Psoas muscle (tissue), 8 donors: Measurements from ENCODE around the gene CARHSP1. TPM values are rescaled to one million over a fixed set of nuclear protein-coding genes. Genes with fewer than 3 reads are reported as not detected.

ENCODE experiments used
- ATAC-seq, 4 donors: fragments of 200-7000 bp; cut with Tn5 transposase; one replicate each; pipeline ENCODE4 v1.9.1; 2020; ENCODE audit warnings: moderate library complexity in 3 of 4, mild to moderate bottlenecking in 2 of 4
- DNase-seq, 2 donors: peaks; one replicate each; pipeline ENCODE4 v3.0.0-alpha.2; 2020
- H3K27ac ChIP-seq: fragments of 200-600 bp; one replicate; pipeline ENCODE4 v1.8.0; 2022
- H3K27me3 ChIP-seq, 3 donors: fragments of 200-600 bp in 1 of 3; one replicate each; pipeline versions ENCODE4 v1.6.1 to v1.8.0; 2013 to 2022; ENCODE audit warnings: low read length in 2 of 3, mild to moderate bottlenecking in 2 of 3, moderate library complexity in 1 of 3; ENCODE audit not compliant: insufficient read depth in 3 of 3
- H3K36me3 ChIP-seq, 2 donors: fragments of 200-600 bp in 1 of 2; one replicate each; pipeline versions ENCODE4 v1.6.1 to v1.8.0; 2013 to 2022; ENCODE audit warnings: low read depth in 1 of 2, mild to moderate bottlenecking in 1 of 2, moderate library complexity in 1 of 2; ENCODE audit not compliant: insufficient read depth in 1 of 2
- H3K4me1 ChIP-seq: fragments of 200-600 bp; one replicate; pipeline ENCODE4 v1.8.0; 2022
- H3K4me3 ChIP-seq: fragments of 200-600 bp; one replicate; pipeline ENCODE4 v1.8.0; 2022; ENCODE audit warnings: mild to moderate bottlenecking
- H3K9me3 ChIP-seq: fragments of 200-600 bp; one replicate; pipeline ENCODE4 v1.8.0; 2022
- WGBS, 3 donors: extraction: QIAGEN DNeasy Blood & Tissue Kit; methylation state at CpG; one replicate each; pipeline versions ENCODE4 v1.1.6 to v1.1.7; 2013; 5-methylcytosine and 5-hydroxymethylcytosine counted together
- intact Hi-C, 2 donors: fragments of 100-400 bp; cut with DNase I; formaldehyde crosslinking; loops; one replicate each; pipeline versions ENCODE4 v1.11.0 to v1.14.2; 2022
- polyA plus RNA-seq, 3 donors: library from polyadenylated mRNA; stranded (reverse); fragments of 200-250 nt; gene quantifications; one replicate each; pipeline ENCODE4 v1.2.3, GENCODE V29; 2013
- total RNA-seq, 4 donors: library from RNA; stranded (reverse); fragmentation: NEBNext Ultra II Directional in 2 of 4; extraction: Animal tissue kit (Norgen Biotek cat#: 25700) in 2 of 4; gene quantifications; one replicate each; pipeline versions ENCODE4 v1.2.1 to v1.2.4, GENCODE V29; 2021 to 2023
- TF ChIP-seq, protein P1 (sequence below): fragments of 200-600 bp; IDR thresholded peaks from one replicate; pipeline ENCODE4 v1.8.0; 2022; ENCODE audit warnings: antibody characterized with exemption
- donor health status: healthy with polysubstance abuse.
- donor health status: DM: no; HTN: no; CAD: no; lungs with moderate emphysema.
- donor health status: Bipolar disorder and iron deficiency.
- donor health status: healthy.
- donor health status: DM: yes; HTN: yes; CAD: no.
- donor health status: DM: no; HTN: no; CAD: no.
- donor health status: DM: no; HTN: no; CAD: no.
- donor health status: DM: yes; HTN: yes; CAD: no.

The CARHSP1 gene
- total and polyA plus RNA-seq, 7 donors: 9.8 to 23.0 (median 16.6) TPM

DNA sequence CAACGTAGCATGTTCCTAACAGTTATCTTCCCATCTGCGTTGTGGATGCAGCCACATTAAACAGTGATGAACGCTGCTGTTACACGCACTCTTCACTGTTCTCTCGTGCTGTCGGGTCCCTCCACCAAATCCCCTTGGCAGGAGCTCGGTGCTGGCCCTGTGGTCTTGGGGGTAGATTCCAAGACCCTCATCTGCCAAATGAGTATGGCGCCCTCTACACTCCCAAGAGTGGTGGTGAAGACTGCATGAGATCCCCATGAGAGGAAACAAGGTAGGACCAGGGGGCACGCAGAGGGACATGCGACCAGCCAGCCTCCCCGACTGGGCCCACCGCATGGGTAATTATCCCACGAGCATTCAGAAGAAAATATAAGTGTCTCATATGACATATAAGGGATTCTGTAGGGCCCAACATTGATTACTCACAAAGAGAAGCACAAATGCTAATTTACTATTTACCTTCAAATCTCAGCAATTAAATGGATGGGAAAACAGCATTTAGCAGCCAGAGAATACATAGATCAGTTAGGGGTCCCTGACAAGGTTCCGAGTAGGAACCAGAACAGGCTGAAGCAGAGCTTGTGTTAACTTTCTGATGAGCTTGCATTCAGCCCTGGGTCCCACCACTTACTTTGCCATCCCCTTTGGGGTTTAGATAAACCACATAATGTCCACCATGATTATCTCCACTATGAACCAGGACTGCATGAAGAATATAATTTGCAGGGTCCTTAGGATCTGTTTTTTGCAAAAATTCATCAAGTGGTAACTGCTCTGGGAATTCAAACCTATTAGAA, 37.2 kb upstream of the CARHSP1 start:
- WGBS, 3 donors: 79 to 87% (median 81%) methylated on average over 14 of the region's 14 CpGs
- H3K27me3 ChIP-seq: no peaks in the 10 kb centered on the region
- intact Hi-C loops: no loop called here
- H3K27ac ChIP-seq: no peak overlapping the region
- H3K36me3 ChIP-seq: peaks cover 20 to 100% of the 10 kb centered on the region in 2 donors
- H3K4me3 ChIP-seq: no peak overlapping the region
- TF ChIP-seq, protein P1, sequence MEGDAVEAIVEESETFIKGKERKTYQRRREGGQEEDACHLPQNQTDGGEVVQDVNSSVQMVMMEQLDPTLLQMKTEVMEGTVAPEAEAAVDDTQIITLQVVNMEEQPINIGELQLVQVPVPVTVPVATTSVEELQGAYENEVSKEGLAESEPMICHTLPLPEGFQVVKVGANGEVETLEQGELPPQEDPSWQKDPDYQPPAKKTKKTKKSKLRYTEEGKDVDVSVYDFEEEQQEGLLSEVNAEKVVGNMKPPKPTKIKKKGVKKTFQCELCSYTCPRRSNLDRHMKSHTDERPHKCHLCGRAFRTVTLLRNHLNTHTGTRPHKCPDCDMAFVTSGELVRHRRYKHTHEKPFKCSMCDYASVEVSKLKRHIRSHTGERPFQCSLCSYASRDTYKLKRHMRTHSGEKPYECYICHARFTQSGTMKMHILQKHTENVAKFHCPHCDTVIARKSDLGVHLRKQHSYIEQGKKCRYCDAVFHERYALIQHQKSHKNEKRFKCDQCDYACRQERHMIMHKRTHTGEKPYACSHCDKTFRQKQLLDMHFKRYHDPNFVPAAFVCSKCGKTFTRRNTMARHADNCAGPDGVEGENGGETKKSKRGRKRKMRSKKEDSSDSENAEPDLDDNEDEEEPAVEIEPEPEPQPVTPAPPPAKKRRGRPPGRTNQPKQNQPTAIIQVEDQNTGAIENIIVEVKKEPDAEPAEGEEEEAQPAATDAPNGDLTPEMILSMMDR: peak; percentile 6
- no peaks in the 10 kb centered on the region for H3K9me3 ChIP-seq
- DNase-seq (no peak), ATAC-seq (no peak)
- H3K4me1 ChIP-seq: no peaks in the 10 kb centered on the region

DNA sequence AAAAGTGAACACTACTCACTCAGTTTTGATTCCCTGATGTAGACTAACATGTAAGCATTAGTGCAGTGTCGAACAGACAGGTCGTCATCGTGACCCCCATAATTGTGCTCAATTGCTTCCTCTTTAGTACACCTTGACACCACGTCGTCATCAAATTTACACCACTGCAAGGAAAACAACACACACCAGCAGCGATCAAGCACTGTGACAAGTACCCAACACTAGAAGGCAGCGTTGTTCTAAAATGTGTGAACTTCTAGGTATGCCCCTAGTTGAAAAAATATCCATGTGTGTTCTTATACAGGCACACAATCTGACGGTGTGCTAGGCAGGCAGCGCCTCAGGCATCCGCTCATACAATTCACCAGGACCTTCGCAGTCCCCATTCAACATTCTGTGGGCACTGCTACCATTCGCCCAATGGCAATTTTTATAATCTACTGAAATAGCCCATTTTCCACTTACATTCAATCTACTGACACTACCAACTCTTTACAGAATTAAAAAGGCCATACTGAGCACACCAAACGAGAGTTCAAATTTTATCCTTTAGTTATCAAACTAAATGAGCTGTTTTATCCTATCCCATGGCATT, 36.5 kb upstream of the CARHSP1 start:
- intact Hi-C loops: no loop called here
- WGBS, 3 donors: 79 to 81% (median 80%) methylated on average over 13 of the region's 13 CpGs

DNA sequence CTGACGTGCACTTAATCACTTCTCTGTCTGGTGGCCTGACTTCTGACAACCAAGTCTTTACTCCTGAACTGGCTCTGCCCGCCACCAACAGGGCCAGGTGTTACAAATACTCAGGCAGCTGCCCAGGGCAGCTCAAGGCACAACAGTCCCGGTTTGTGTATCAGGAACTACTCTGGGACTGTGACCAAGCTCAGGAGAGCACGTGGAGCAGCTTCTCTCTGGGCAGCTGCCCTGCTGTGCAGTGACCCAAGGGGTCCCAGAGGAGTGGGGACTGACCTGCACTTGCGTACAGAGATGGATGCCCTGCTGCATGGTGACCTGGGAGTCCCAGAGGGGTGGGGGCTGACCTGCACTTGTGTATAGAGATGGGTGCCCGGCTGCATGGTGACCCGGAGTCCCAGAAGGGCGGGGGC, 35.2 kb upstream of the CARHSP1 start:
- intact Hi-C loops: no loop called here
- Histone ChIP-seq H3K27ac (peak overlapping the region; percentile 77), H3K4me1 (no peaks in the 10 kb centered on the region), H3K27me3 (no peaks in the 10 kb centered on the region), H3K4me3 (no peak overlapping the region), H3K36me3 (peaks cover 21 to 100% of the 10 kb centered on the region in 2 donors), H3K9me3 (no peaks in the 10 kb centered on the region)
- ATAC-seq (peak; percentile 93 to 96 (median 94)), DNase-seq (peak in 1 of 2 donors; percentile 76)
- WGBS, 3 donors: 55 to 65% (median 58%) methylated on average over 8 of the region's 8 CpGs
- TF ChIP-seq, protein P1: no peak

More for the DNA sequence above, 36.5 kb upstream of the CARHSP1 start:
- peaks cover 20 to 100% of the 10 kb centered on the region in 2 donors for H3K36me3 ChIP-seq
- DNase-seq (no peak), ATAC-seq (peak in 1 of 4 donors; percentile 15)
- H3K27me3 ChIP-seq: no peaks in the 10 kb centered on the region
- H3K4me1 ChIP-seq: no peaks in the 10 kb centered on the region
- H3K27ac ChIP-seq: peak overlapping the region; percentile 77
- TF ChIP-seq, protein P1: peak; percentile 23
- no peaks in the 10 kb centered on the region for H3K9me3 ChIP-seq
- no peak overlapping the region for H3K4me3 ChIP-seq

DNA sequence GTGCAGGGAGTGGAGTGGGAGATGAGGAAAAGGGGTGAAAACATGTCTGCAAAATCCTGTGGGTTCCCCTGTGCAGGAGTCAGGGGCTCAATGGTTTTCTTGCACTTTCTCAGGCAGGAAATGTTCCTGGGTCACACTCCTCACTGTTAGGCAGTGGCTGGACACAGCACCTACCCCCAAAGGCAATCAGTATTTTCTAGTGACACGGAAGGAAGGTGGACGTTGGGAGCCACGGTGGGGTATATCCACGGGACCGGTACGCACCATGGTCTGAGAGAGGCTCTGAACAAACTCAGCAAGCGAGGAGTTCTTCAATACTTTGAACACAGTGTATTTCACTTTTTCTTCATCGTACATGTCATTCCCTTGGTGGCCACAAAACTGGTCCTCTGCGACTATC, 34.2 kb upstream of the CARHSP1 start:
- 92 to 95% (median 92%) methylated on average over 9 of the region's 9 CpGs for WGBS, 3 donors
- no peaks in the 10 kb centered on the region for H3K9me3 ChIP-seq
- ATAC-seq (no peak), DNase-seq (no peak)
- peaks cover 22 to 100% of the 10 kb centered on the region in 2 donors for H3K36me3 ChIP-seq
- intact Hi-C loops: no loop called here
- no peaks in the 10 kb centered on the region for H3K4me1 ChIP-seq
- H3K27me3 ChIP-seq: no peaks in the 10 kb centered on the region
- H3K27ac ChIP-seq: peak overlapping the region; percentile 77
- TF ChIP-seq, protein P1: no peak
- no peak overlapping the region for H3K4me3 ChIP-seq
